WTC11 (cell line): ENCODE results near the gene SLC5A9. TPM values are rescaled to one million over a fixed set of nuclear protein-coding genes. Genes with fewer than 3 reads are reported as not detected.

Experiments used
- ATAC-seq: fragments of 200-7000 bp; cut with Tn5 transposase; 2 replicates; pipeline ENCODE4 v1.10.0; 2021; ENCODE audit warnings: mild to moderate bottlenecking, moderate library complexity
- CTCF ChIA-PET: fragments of 300-600 bp; sonication (Branson Sonifier 250); formaldehyde crosslinking; loops from one replicate; lab custom pipeline; 2021; ENCODE audit warnings: antibody characterized with exemption; lab: Charles Lee
- POLR2A ChIA-PET: fragments of 350-600 bp; sonication (Branson Sonifier 250); formaldehyde crosslinking; loops from one replicate; lab custom pipeline; 2021; ENCODE audit warnings: antibody characterized with exemption; lab: Charles Lee
- DNase-seq: peaks from one replicate; pipeline ENCODE4 v3.0.0; 2021; ENCODE audit warnings: low spot score
- H3K27ac Mint-ChIP-seq: 2 replicates; pipeline ENCODE4 v1.8.0; 2021; ENCODE audit warnings: mixed read lengths
- H3K27me3 Mint-ChIP-seq: 2 replicates; pipeline ENCODE4 v1.8.0; 2021; ENCODE audit warnings: low read depth, mild to moderate bottlenecking, moderate library complexity, mixed read lengths
- H3K36me3 Mint-ChIP-seq: 2 replicates; pipeline ENCODE4 v1.8.0; 2021; ENCODE audit warnings: mixed read lengths
- H3K4me1 Mint-ChIP-seq: 2 replicates; pipeline ENCODE4 v1.8.0; 2022; ENCODE audit warnings: mixed read lengths
- H3K4me3 Mint-ChIP-seq: 2 replicates; pipeline ENCODE4 v1.8.0; 2021; ENCODE audit warnings: mild to moderate bottlenecking, moderate library complexity, mixed read lengths
- H3K9me3 Mint-ChIP-seq: 2 replicates; pipeline ENCODE4 v1.8.0; 2021; ENCODE audit warnings: mixed read lengths
- ATF3 ChIP-seq: sonication (generic); formaldehyde crosslinking; conservative IDR thresholded peaks from 2 replicates; pipeline ENCODE4 v1.8.1; 2022; ENCODE audit warnings: mild to moderate bottlenecking, missing genetic modification reagents
- CTCF ChIP-seq: fragments of 200-600 bp; IDR thresholded peaks from 2 replicates; pipeline ENCODE4 v1.8.0; 2022; ENCODE audit warnings: antibody characterized with exemption
- E2F1 ChIP-seq: sonication (generic); formaldehyde crosslinking; IDR thresholded peaks from 2 replicates; pipeline ENCODE4 v1.8.0; 2022; ENCODE audit warnings: mild to moderate bottlenecking, missing genetic modification reagents
- ESRRA ChIP-seq: sonication (generic); formaldehyde crosslinking; IDR thresholded peaks from 2 replicates; pipeline ENCODE4 v1.8.1; 2022; ENCODE audit warnings: mild to moderate bottlenecking, missing genetic modification reagents, borderline replicate concordance
- HMGXB4 ChIP-seq: sonication (generic); formaldehyde crosslinking; IDR thresholded peaks from 2 replicates; pipeline ENCODE4 v1.8.1; 2023; ENCODE audit warnings: mild to moderate bottlenecking, moderate library complexity, missing genetic modification reagents
- MXD4 ChIP-seq: fragments of 250-450 bp; sonication (Bioruptor Pico); IDR thresholded peaks from 2 replicates; pipeline ENCODE4 v1.8.0; 2021; ENCODE audit warnings: mild to moderate bottlenecking, moderate library complexity, borderline replicate concordance
- NR1H2 ChIP-seq: sonication (generic); formaldehyde crosslinking; IDR thresholded peaks from 2 replicates; pipeline ENCODE4 v1.9.0; 2021; ENCODE audit warnings: mild to moderate bottlenecking, moderate library complexity, missing genetic modification reagents
- ZBTB43 ChIP-seq: sonication (generic); formaldehyde crosslinking; IDR thresholded peaks from 2 replicates; pipeline ENCODE4 v1.8.1; 2023; ENCODE audit warnings: mild to moderate bottlenecking, missing genetic modification reagents
- ZNF512 ChIP-seq: sonication (generic); formaldehyde crosslinking; IDR thresholded peaks from 2 replicates; pipeline ENCODE4 v1.8.1; 2022; ENCODE audit warnings: missing genetic modification reagents, borderline replicate concordance
- total RNA-seq: library from RNA; stranded (reverse); gene quantifications from 3 replicates; pipeline ENCODE4 v1.2.3, GENCODE V29; 2021

SLC5A9 gene
- total RNA-seq, 1 experiment from 2014 or later, result 0.22 TPM

- no peak for TF ChIP-seq CTCF
- no peak for TF ChIP-seq MXD4 (CRISPR knock-in tag)
Measured at GRCh38 chr1:48225579-48225978, 3.1 kb downstream of the SLC5A9 start (continued).

GRCh38 chr1:48227165-48228013 lies 4.9 kb downstream of the SLC5A9 start:
- Mint-ChIP-seq H3K27ac (no peak overlapping the region), H3K36me3 (no peaks in the 10 kb centered on the region), H3K4me1 (peaks cover 4% of the 10 kb centered on the region), H3K9me3 (no peaks in the 10 kb centered on the region), H3K27me3 (no peaks in the 10 kb centered on the region; the same call in 1 of the 2 replicates), H3K4me3 (no peak overlapping the region)
- ATAC-seq (no peak), DNase-seq (no peak)
- ChIA-PET POLR2A (interaction anchor here (0.6 kb wide), 1 partner anchor 458 kb away, joined by 3 read pairs; no protein-coding TSS in a partner anchor), CTCF (interaction anchor here (0.6 to 2.0 kb wide), 15 partner anchors 10 to 304 kb away, joined by 3 to 17 read pairs (median 4); no protein-coding TSS in a partner anchor)
- TF ChIP-seq ZBTB43 (0 out of 2 replicates have a peak, but pooled peaks have one; percentile 7), E2F1 (CRISPR knock-in tag) (no peak)

- Mint-ChIP-seq H3K27me3 (no peaks in the 10 kb centered on the region; the same call in 1 of the 2 replicates), H3K4me1 (peaks cover 4% of the 10 kb centered on the region), H3K4me3 (no peak overlapping the region), H3K36me3 (no peaks in the 10 kb centered on the region), H3K9me3 (no peaks in the 10 kb centered on the region), H3K27ac (no peak overlapping the region)
- ChIA-PET POLR2A (interaction anchor here (0.6 kb wide), 1 partner anchor 459 kb away, joined by 3 read pairs; no protein-coding TSS in a partner anchor), CTCF (interaction anchor here (0.6 to 2.0 kb wide), 15 partner anchors 9 to 303 kb away, joined by 3 to 17 read pairs (median 4); no protein-coding TSS in a partner anchor)
- TF ChIP-seq ATF3 (CRISPR knock-in tag), result no peak
- TF ChIP-seq NR1H2 (CRISPR knock-in tag), result no peak
- no peak for TF ChIP-seq ZNF512
- TF ChIP-seq ESRRA, result no peak
- TF ChIP-seq HMGXB4 (CRISPR knock-in tag), result 0 out of 2 replicates have a peak, but pooled peaks have one; percentile 31
- ATAC-seq (peak; percentile 99), DNase-seq (peak; percentile 72)
Measured at GRCh38 chr1:48228156-48228555, 5.6 kb downstream of the SLC5A9 start.
